HepG2 (cell line): ENCODE data around the gene DELE1. TPM values are rescaled to one million over a fixed set of nuclear protein-coding genes. Genes with fewer than 3 reads are reported as not detected.

Experiments used
- AKAP8 ChIP-seq: sonication (generic); formaldehyde crosslinking; IDR thresholded peaks from 2 replicates; pipeline ENCODE4 v1.5.1; 2020; ENCODE audit warnings: mild to moderate bottlenecking, missing genetic modification reagents
- ARNT2 ChIP-seq: sonication (generic); formaldehyde crosslinking; IDR thresholded peaks from 2 replicates; pipeline ENCODE4 v1.8.0; 2022; ENCODE audit warnings: mild to moderate bottlenecking, low read depth, missing genetic modification reagents, moderate library complexity
- CENPX ChIP-seq: sonication (generic); formaldehyde crosslinking; IDR thresholded peaks from 2 replicates; pipeline ENCODE4 v1.9.0; 2021; ENCODE audit warnings: mild to moderate bottlenecking, missing genetic modification reagents, moderate library complexity
- HIC2 ChIP-seq: sonication (generic); formaldehyde crosslinking; IDR thresholded peaks from 2 replicates; pipeline ENCODE4 v1.9.0; 2022; ENCODE audit warnings: low read depth, missing genetic modification reagents
- KMT2A ChIP-seq: sonication (generic); formaldehyde crosslinking; IDR thresholded peaks from 2 replicates; pipeline ENCODE4 v1.4.0; 2020; ENCODE audit warnings: missing genetic modification reagents
- MXD3 ChIP-seq: IDR thresholded peaks from 2 replicates; pipeline ENCODE4 v1.6.1; 2016; ENCODE audit warnings: mild to moderate bottlenecking, missing biosample characterization, missing genetic modification reagents
- REPIN1 ChIP-seq: sonication (generic); formaldehyde crosslinking; IDR thresholded peaks from 2 replicates; pipeline ENCODE4 v1.8.0; 2022; ENCODE audit warnings: missing genetic modification reagents, low read depth, mild to moderate bottlenecking, borderline replicate concordance
- RNF219 ChIP-seq: sonication (generic); formaldehyde crosslinking; IDR thresholded peaks from 2 replicates; pipeline ENCODE4 v1.5.0; 2020; ENCODE audit warnings: mild to moderate bottlenecking, missing genetic modification reagents
- STAG1 ChIP-seq: sonication (generic); formaldehyde crosslinking; IDR thresholded peaks from 2 replicates; pipeline ENCODE4 v1.4.0; 2020; ENCODE audit warnings: missing genetic modification reagents
- TBX2 ChIP-seq: sonication (generic); formaldehyde crosslinking; IDR thresholded peaks from 2 replicates; pipeline ENCODE4 v1.5.0; 2020; ENCODE audit warnings: missing genetic modification reagents, mild to moderate bottlenecking, borderline replicate concordance
- TFE3 ChIP-seq: IDR thresholded peaks from 2 replicates; pipeline ENCODE4 v1.6.1; 2016
- ZKSCAN5 ChIP-seq: sonication (generic); formaldehyde crosslinking; IDR thresholded peaks from 2 replicates; pipeline ENCODE4 v1.5.1; 2020; ENCODE audit warnings: mild to moderate bottlenecking, missing genetic modification reagents
- ZNF570 ChIP-seq: sonication (generic); formaldehyde crosslinking; IDR thresholded peaks from 2 replicates; pipeline ENCODE4 v1.4.0; 2020; ENCODE audit warnings: mild to moderate bottlenecking, missing genetic modification reagents, borderline replicate concordance
- ZNF580 ChIP-seq: IDR thresholded peaks from 2 replicates; pipeline ENCODE4 v1.6.1; 2016; ENCODE audit warnings: low read depth, borderline replicate concordance
- ZXDC ChIP-seq: sonication (generic); formaldehyde crosslinking; IDR thresholded peaks from 2 replicates; pipeline ENCODE4 v1.5.0; 2020; ENCODE audit warnings: mild to moderate bottlenecking, missing genetic modification reagents
- ZZZ3 ChIP-seq: sonication (generic); formaldehyde crosslinking; IDR thresholded peaks from 2 replicates; pipeline ENCODE4 v1.4.0; 2020; ENCODE audit warnings: missing genetic modification reagents, mild to moderate bottlenecking, borderline replicate concordance
- polyA plus RNA-seq, 8 experiments: library from polyadenylated mRNA; depleted of rRNA in 3 of 8; stranded (reverse) in 7 of 8; unstranded in 1 of 8; fragments of >200 nt; fragmentation: Illumina TruSeq in 4 of 8; extraction: Trizol in 4 of 8; gene quantifications; 2 replicates each; pipeline versions ENCODE4 v1.2.1 to v1.2.3, GENCODE V29; 2011 to 2016; ENCODE audit warnings: low read depth in 4 of 8, missing spikeins in 1 of 8, mixed read lengths in 1 of 8; ENCODE audit not compliant: insufficient read depth in 1 of 8
- total RNA-seq, 5 experiments: library from RNA; depleted of rRNA; stranded (reverse); fragments of >200 nt; fragmentation: Illumina TruSeq; extraction: Trizol; gene quantifications; 2 replicates each; pipeline ENCODE4 v1.2.3, GENCODE V29; 2016; ENCODE audit warnings: low read depth in 1 of 5

DELE1 gene
- total and polyA plus RNA-seq, 2 of the 13 experiments (the other 11 are each of a cell fraction or from before 2014, with no cell fraction given) = 57.5 to 90.3 TPM

GRCh38 chr5:141878711-141879425, 44.8 kb upstream of the DELE1 start (continued):
- no peak for TF ChIP-seq MXD3 (CRISPR knock-in tag)
- TF ChIP-seq ZNF580 (CRISPR knock-in tag) = no peak
- TF ChIP-seq ZKSCAN5 = no peak
- TF ChIP-seq AKAP8 (CRISPR knock-in tag) = no peak
- peak; percentile 66; the same call in 1 of the 2 replicates for TF ChIP-seq ZZZ3 (CRISPR knock-in tag)
- TF ChIP-seq HIC2 (CRISPR knock-in tag) = 0 out of 2 replicates have a peak, but pooled peaks have one; percentile 26
- 0 out of 2 replicates have a peak, but pooled peaks have one; percentile 29 for TF ChIP-seq ARNT2
- no peak for TF ChIP-seq KMT2A (CRISPR knock-in tag)
- no peak for TF ChIP-seq TBX2
- no peak for TF ChIP-seq REPIN1 (CRISPR knock-in tag)
- TF ChIP-seq ZXDC = no peak
- no peak for TF ChIP-seq CENPX
- no peak for TF ChIP-seq TFE3
- TF ChIP-seq ZNF570 (CRISPR knock-in tag) = no peak
- TF ChIP-seq RNF219 = no peak
- peak; percentile 92 for TF ChIP-seq STAG1 (CRISPR knock-in tag)
